OCI-LY1 (cell line): ENCODE results near the gene PCP2.

Experiments
- H2AFZ ChIP-seq: fragments of 200-600 bp; sonication (generic), shearing (Covaris generic); 2 replicates; pipeline ENCODE4 v1.6.0; 2014; ENCODE audit warnings: antibody characterized with exemption, mild to moderate bottlenecking, low read length
- H3F3A ChIP-seq: fragments of 200-600 bp; sonication (generic), shearing (Covaris generic); 2 replicates; pipeline ENCODE4 v1.6.0; 2014; ENCODE audit warnings: mild to moderate bottlenecking, antibody characterized with exemption, low read length, moderate library complexity; ENCODE audit not compliant: insufficient read depth
- H3K27ac ChIP-seq: fragments of 200-600 bp; sonication (generic); 2 replicates; pipeline ENCODE4 v1.5.1; 2014; ENCODE audit warnings: low read length, mixed run types, mild to moderate bottlenecking, low read depth; ENCODE audit not compliant: poor library complexity, severe bottlenecking
- H3K27me3 ChIP-seq: fragments of 200-600 bp; sonication (generic); 2 replicates; pipeline ENCODE4 v1.6.0; 2014; ENCODE audit warnings: antibody characterized with exemption, mild to moderate bottlenecking, low read length, moderate library complexity; ENCODE audit not compliant: insufficient read depth
- H3K36me3 ChIP-seq: fragments of 200-600 bp; sonication (generic); 2 replicates; pipeline ENCODE4 v1.6.1; 2014; ENCODE audit warnings: mild to moderate bottlenecking, antibody characterized with exemption, low read length, moderate library complexity, mixed read lengths; ENCODE audit not compliant: insufficient read depth
- H3K4me1 ChIP-seq: fragments of 200-600 bp; sonication (generic); 2 replicates; pipeline ENCODE4 v1.5.1; 2014; ENCODE audit warnings: mild to moderate bottlenecking, low read length, moderate library complexity; ENCODE audit not compliant: insufficient read depth, severe bottlenecking
- H3K4me2 ChIP-seq: fragments of 200-600 bp; sonication (generic), shearing (Covaris generic); 2 replicates; pipeline ENCODE4 v1.6.1; 2014; ENCODE audit warnings: low read length
- H3K4me3 ChIP-seq: fragments of 200-600 bp; sonication (generic); 2 replicates; pipeline ENCODE4 v1.5.1; 2014; ENCODE audit warnings: low read length, low read depth, mild to moderate bottlenecking, mixed read lengths; ENCODE audit not compliant: poor library complexity, severe bottlenecking
- H3K79me2 ChIP-seq: fragments of 200-600 bp; shearing (Covaris generic); 2 replicates; pipeline ENCODE4 v1.6.1; 2016; ENCODE audit warnings: mixed run types, low read length, mixed read lengths; ENCODE audit not compliant: insufficient read depth
- H3K9ac ChIP-seq: fragments of 200-600 bp; sonication (generic), shearing (Covaris generic); 2 replicates; pipeline ENCODE4 v1.6.1; 2014; ENCODE audit warnings: mild to moderate bottlenecking, low read length, mixed read lengths
- H3K9me2 ChIP-seq: fragments of 200-600 bp; sonication (generic), shearing (Covaris generic); 2 replicates; pipeline ENCODE4 v1.6.1; 2014; ENCODE audit warnings: low read depth, mild to moderate bottlenecking, low read length, mixed read lengths
- H3K9me3 ChIP-seq: fragments of 200-600 bp; shearing (Covaris generic); 2 replicates; pipeline ENCODE4 v1.6.1; 2014; ENCODE audit warnings: low read length, mixed read lengths
- H4K20me1 ChIP-seq: fragments of 200-600 bp; sonication (generic), shearing (Covaris generic); 2 replicates; pipeline ENCODE4 v1.6.0; 2016; ENCODE audit warnings: mild to moderate bottlenecking, low read length; ENCODE audit not compliant: insufficient read depth
- EZH2 ChIP-seq: fragments of 200-600 bp; sonication (generic), shearing (Covaris generic); IDR thresholded peaks from 2 replicates; pipeline ENCODE4 v1.8.0; 2017; ENCODE audit warnings: borderline replicate concordance, mixed run types, mild to moderate bottlenecking, antibody characterized with exemption, low read length, moderate library complexity, mixed read lengths
- TF ChIP-seq, protein P1 (sequence below): fragments of 200-600 bp; sonication (generic), shearing (Covaris generic); IDR thresholded peaks from 2 replicates; pipeline ENCODE4 v1.5.1; 2017; ENCODE audit warnings: mild to moderate bottlenecking, antibody characterized with exemption, low read length, moderate library complexity, mixed read lengths

The PCP2 gene

DNA sequence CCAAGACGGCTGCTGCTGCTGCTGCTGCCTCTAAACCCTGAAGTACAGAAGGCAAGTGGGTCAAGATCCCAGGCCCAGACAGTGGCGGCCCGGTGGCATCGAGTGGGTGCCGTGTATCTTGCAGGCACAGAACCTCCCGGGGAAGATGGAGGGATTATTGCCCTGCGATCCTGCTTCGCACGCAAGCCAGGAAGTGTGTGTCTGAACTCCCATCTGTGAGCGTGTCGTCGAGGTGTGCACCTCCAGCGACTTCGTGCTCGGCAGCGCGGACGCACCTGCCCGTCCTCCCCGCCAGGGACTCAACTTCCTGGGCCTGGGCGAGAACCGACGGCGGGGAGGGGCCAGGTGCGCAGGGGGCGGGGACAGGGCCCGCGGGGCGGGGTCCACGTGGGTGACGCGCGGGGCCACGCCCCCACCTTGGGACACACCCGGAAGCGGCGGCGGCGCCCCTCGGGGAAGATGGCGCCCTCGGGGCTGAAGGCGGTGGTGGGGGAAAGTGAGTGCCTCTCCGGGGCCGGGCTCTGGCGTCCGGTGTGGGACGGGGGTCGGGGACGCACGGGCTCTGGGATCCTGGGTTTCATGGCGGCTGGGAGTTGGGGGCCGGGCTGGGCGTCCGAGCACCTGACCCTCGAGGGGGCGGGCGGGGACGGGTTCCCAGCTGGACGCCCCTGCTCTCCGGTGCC lies 3.3 kb upstream of the PCP2 start, which contains the start of gene STXBP2:
Gene STXBP2, plus strand, starts transcription at position 420 of the 683 bp plus-strand sequence. Its CDS starts 40 bp downstream, at position 460.
- Histone ChIP-seq H3K27ac (peak within 1 kb of the TSS; percentile 18), H3K36me3 (no peaks in the 10 kb centered on the region; the same call in 1 of the 2 replicates), H3K9me2 (no peaks in the 10 kb centered on the region), H3K9ac (peak within 1 kb of the TSS; percentile 99), H3K4me3 (peak within 1 kb of the TSS; percentile 100), H3K79me2 (no peaks in the 10 kb centered on the region), H2AFZ (no peak within 1 kb of the TSS), H3K9me3 (no peaks in the 10 kb centered on the region), H4K20me1 (no peaks in the 10 kb centered on the region), H3K4me2 (peak within 1 kb of the TSS; percentile 99), H3K4me1 (peaks cover 13% of the 10 kb centered on the region), H3F3A (no peaks in the 10 kb centered on the region; the same call in 1 of the 2 replicates), H3K27me3 (no peaks in the 10 kb centered on the region)
- TF ChIP-seq, protein P1, sequence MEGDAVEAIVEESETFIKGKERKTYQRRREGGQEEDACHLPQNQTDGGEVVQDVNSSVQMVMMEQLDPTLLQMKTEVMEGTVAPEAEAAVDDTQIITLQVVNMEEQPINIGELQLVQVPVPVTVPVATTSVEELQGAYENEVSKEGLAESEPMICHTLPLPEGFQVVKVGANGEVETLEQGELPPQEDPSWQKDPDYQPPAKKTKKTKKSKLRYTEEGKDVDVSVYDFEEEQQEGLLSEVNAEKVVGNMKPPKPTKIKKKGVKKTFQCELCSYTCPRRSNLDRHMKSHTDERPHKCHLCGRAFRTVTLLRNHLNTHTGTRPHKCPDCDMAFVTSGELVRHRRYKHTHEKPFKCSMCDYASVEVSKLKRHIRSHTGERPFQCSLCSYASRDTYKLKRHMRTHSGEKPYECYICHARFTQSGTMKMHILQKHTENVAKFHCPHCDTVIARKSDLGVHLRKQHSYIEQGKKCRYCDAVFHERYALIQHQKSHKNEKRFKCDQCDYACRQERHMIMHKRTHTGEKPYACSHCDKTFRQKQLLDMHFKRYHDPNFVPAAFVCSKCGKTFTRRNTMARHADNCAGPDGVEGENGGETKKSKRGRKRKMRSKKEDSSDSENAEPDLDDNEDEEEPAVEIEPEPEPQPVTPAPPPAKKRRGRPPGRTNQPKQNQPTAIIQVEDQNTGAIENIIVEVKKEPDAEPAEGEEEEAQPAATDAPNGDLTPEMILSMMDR = no peak
- TF ChIP-seq EZH2 = no peak

DNA sequence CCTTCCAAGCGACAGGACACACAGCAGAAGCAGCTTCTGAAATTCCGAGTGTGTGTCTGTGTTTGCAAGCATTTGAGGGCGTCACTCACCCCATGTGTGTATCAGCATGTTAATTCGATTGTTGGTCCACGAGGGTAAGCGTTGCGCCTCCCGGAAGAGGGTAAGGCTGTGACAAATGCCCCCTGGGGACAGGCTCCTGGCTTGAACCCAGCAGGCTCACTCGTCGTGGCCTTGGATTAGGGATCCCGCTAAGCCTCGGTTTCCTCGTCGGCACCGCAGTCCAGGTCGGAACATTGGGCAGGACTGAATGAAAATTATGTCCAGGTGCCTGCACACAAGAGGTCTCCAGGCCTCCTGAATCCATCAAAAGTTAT lies 2.8 kb upstream of the PCP2 start:
- Histone ChIP-seq H3K4me1 (peaks cover 13% of the 10 kb centered on the region), H3K9ac (no peak overlapping the region), H3K27me3 (no peaks in the 10 kb centered on the region), H4K20me1 (no peaks in the 10 kb centered on the region), H3K4me3 (peak overlapping the region; percentile 100), H3K4me2 (peak overlapping the region; percentile 99), H3K9me3 (no peaks in the 10 kb centered on the region), H3K36me3 (no peaks in the 10 kb centered on the region; the same call in 1 of the 2 replicates), H3K27ac (no peak overlapping the region), H3F3A (no peaks in the 10 kb centered on the region; the same call in 1 of the 2 replicates), H2AFZ (no peak overlapping the region), H3K79me2 (no peaks in the 10 kb centered on the region), H3K9me2 (no peaks in the 10 kb centered on the region)
- TF ChIP-seq, protein P1 = no peak
- no peak for TF ChIP-seq EZH2

DNA sequence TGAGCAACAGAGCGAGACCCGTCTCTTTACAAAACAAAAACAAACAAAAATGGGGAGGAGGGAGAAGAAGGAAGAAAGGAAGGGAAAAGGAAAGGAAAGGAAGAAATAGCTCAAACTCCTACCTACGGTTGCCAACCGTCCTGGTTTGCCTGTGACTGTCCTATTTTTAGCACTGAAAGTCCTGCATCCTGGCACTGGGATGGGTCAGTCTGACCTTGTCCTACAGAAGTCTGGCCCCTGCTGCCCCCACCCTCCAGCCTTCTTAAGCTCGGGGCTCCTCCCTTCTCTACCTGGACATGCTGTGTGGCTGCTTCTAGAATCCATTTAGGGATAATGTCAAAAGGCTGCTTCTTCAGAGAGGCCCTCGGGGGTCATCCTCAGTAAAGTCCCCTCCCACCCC lies 2.2 kb upstream of the PCP2 start:
- no peaks in the 10 kb centered on the region for H3K79me2 ChIP-seq
- no peak overlapping the region for H3K9ac ChIP-seq
- H3K4me1 ChIP-seq = peaks cover 17% of the 10 kb centered on the region
- H3F3A ChIP-seq = no peaks in the 10 kb centered on the region; the same call in 1 of the 2 replicates
- no peak overlapping the region for H3K4me3 ChIP-seq
- H4K20me1 ChIP-seq = no peaks in the 10 kb centered on the region
- H3K27me3 ChIP-seq = no peaks in the 10 kb centered on the region
- TF ChIP-seq, protein P1 = no peak
- no peak for TF ChIP-seq EZH2
- no peaks in the 10 kb centered on the region for H3K9me2 ChIP-seq
- H3K27ac ChIP-seq = no peak overlapping the region
- H3K36me3 ChIP-seq = no peaks in the 10 kb centered on the region; the same call in 1 of the 2 replicates
- H3K9me3 ChIP-seq = no peaks in the 10 kb centered on the region
- H3K4me2 ChIP-seq = no peak overlapping the region
- no peak overlapping the region for H2AFZ ChIP-seq
